ENCODE data around the gene APOL1. TPM values are rescaled to one million over a fixed set of nuclear protein-coding genes. Genes with fewer than 3 reads are reported as not detected.

The APOL1 gene
- total RNA-seq, 4 donors from 2014 or later: 19.0 to 48.8 (median 28.0) TPM

GRCh38 chr22:36300396-36301212 lies 47.7 kb downstream of the APOL1 start:
- TF ChIP-seq POLR2AphosphoS5 (IDR thresholded peaks at IDR 0.05) (no peak), POLR2A (IDR thresholded peaks at IDR 0.05; ENCODE audit: low read depth) (no peak), CTCF (IDR thresholded peaks at IDR 0.05) (no peak), EP300 (IDR thresholded peaks at IDR 0.05) (no peak)
- intact Hi-C loops (cut with DNase I): loop anchor here (2.0 kb wide), 1 partner anchor 170 kb away; no protein-coding TSS in a partner anchor
- H3K27ac ChIP-seq (replicated peaks in 1 of 4): peak overlapping the region; percentile 78 to 89 (median 84)
- no peaks in the 10 kb centered on the region for H3K27me3 ChIP-seq
- H3K9me3 ChIP-seq: no peaks in the 10 kb centered on the region
- WGBS: 80% methylated on average over 24 of the region's 24 CpGs
- DNase-seq (ENCODE audit: extremely low spot score): no peak
- H3K4me3 ChIP-seq: no peak overlapping the region
- H3K36me3 ChIP-seq: peaks cover 97 to 100% (median 99%) of the 10 kb centered on the region in 4 donors
- peaks cover 0 to 52% (median 49%) of the 10 kb centered on the region in 4 donors for H3K4me1 ChIP-seq

GRCh38 chr22:36301384-36301828 lies 48.5 kb downstream of the APOL1 start:
- intact Hi-C loops (cut with DNase I): loop anchor here (2.0 kb wide), 1 partner anchor 169 kb away; no protein-coding TSS in a partner anchor
- DNase-seq (ENCODE audit: extremely low spot score): no peak
- H3K9me3 ChIP-seq: no peaks in the 10 kb centered on the region
- peaks cover 97 to 100% (median 99%) of the 10 kb centered on the region in 4 donors for H3K36me3 ChIP-seq
- H3K27ac ChIP-seq (replicated peaks in 1 of 4): peak overlapping the region; percentile 78 to 89 (median 84)
- TF ChIP-seq CTCF (IDR thresholded peaks at IDR 0.05) (peak; percentile 97 to 98 (median 97)), POLR2A (IDR thresholded peaks at IDR 0.05; ENCODE audit: low read depth) (no peak), POLR2AphosphoS5 (IDR thresholded peaks at IDR 0.05) (peak in 1 of 2 donors; percentile 72), EP300 (IDR thresholded peaks at IDR 0.05) (no peak)
- 38% methylated on average over 6 of the region's 13 CpGs for WGBS
- no peaks in the 10 kb centered on the region for H3K27me3 ChIP-seq
- H3K4me1 ChIP-seq: peaks cover 0 to 60% (median 55%) of the 10 kb centered on the region in 4 donors
- no peak overlapping the region for H3K4me3 ChIP-seq

GRCh38 chr22:36301851-36302250 lies 48.9 kb downstream of the APOL1 start:
- TF ChIP-seq POLR2AphosphoS5 (IDR thresholded peaks at IDR 0.05) (peak in 1 of 2 donors; percentile 68), CTCF (IDR thresholded peaks at IDR 0.05) (no peak)
- WGBS: 48% methylated on average over 8 of the region's 8 CpGs
- Histone ChIP-seq H3K4me3 (no peak overlapping the region), H3K36me3 (peaks cover 97 to 100% (median 99%) of the 10 kb centered on the region in 4 donors), H3K27me3 (no peaks in the 10 kb centered on the region), H3K4me1 (peaks cover 0 to 65% (median 56%) of the 10 kb centered on the region in 4 donors), H3K9me3 (no peaks in the 10 kb centered on the region), H3K27ac (replicated peaks in 1 of 4) (peak overlapping the region; percentile 78 to 89 (median 84))
- intact Hi-C loops (cut with DNase I): loop anchor here (2.0 kb wide), 1 partner anchor 169 kb away; no protein-coding TSS in a partner anchor
- no peak for DNase-seq (ENCODE audit: extremely low spot score)

GRCh38 chr22:36302439-36303114 lies 49.6 kb downstream of the APOL1 start:
- Histone ChIP-seq H3K27ac (replicated peaks in 1 of 4) (peak overlapping the region; percentile 78 to 89 (median 84)), H3K4me1 (peaks cover 0 to 71% (median 57%) of the 10 kb centered on the region in 4 donors), H3K27me3 (no peaks in the 10 kb centered on the region), H3K36me3 (peaks cover 96 to 100% (median 99%) of the 10 kb centered on the region in 4 donors), H3K9me3 (no peaks in the 10 kb centered on the region), H3K4me3 (no peak overlapping the region)
- intact Hi-C loops (cut with DNase I): no loop called here
- no peak for TF ChIP-seq EP300 (IDR thresholded peaks at IDR 0.05)
- no peak for TF ChIP-seq POLR2A (IDR thresholded peaks at IDR 0.05; ENCODE audit: low read depth)
- TF ChIP-seq POLR2AphosphoS5 (IDR thresholded peaks at IDR 0.05): peak; percentile 16 to 37
- no peak for TF ChIP-seq CTCF (IDR thresholded peaks at IDR 0.05)
- no peak for DNase-seq (ENCODE audit: extremely low spot score)
- WGBS: 66% methylated on average over 4 of the region's 17 CpGs
